Stimulated activated CD4-positive, alpha-beta T cell treated with anti-CD3 and anti-CD28 coated beads, Interleukin-1b, Interleukin-23, amount 100 ng/mL, for 4 hours (primary cell): ENCODE results near the gene LCN12.

Source experiments
- DNase-seq, 2 donors: peaks; one replicate each; pipeline ENCODE4 v3.0.0-alpha.2; 2020; ENCODE audit warnings: low read depth in 2 of 2

Gene LCN12

GRCh38 chr9:136951541-136952320 lies at the start of gene LCN12:
Gene LCN12 (plus strand): TSS chr9:136952273. CDS start chr9:136952328, 55 bp downstream.
- no peak for DNase-seq

- DNase-seq, result no peak
These were observed 49.0 kb upstream of the LCN12 start for GRCh38 chr9:136903041-136903554.

GRCh38 chr9:136906266-136906665 lies 45.8 kb upstream of the LCN12 start:
- no peak for DNase-seq

GRCh38 chr9:136907011-136907914 lies 44.8 kb upstream of the LCN12 start:
- no peak for DNase-seq

- no peak for DNase-seq
These were observed 41.7 kb upstream of the LCN12 start for GRCh38 chr9:136910197-136910900.

GRCh38 chr9:136910901-136911245 lies 41.2 kb upstream of the LCN12 start:
- no peak for DNase-seq

GRCh38 chr9:136913701-136914438 lies 38.2 kb upstream of the LCN12 start:
- no peak for DNase-seq

- no peak for DNase-seq
These were observed 36.3 kb upstream of the LCN12 start for GRCh38 chr9:136915632-136916329.

GRCh38 chr9:136916330-136917184 lies 35.5 kb upstream of the LCN12 start:
- DNase-seq, result no peak

- DNase-seq, result no peak
These were observed 34.2 kb upstream of the LCN12 start for GRCh38 chr9:136917902-136918301.

GRCh38 chr9:136920069-136920468 lies 32.0 kb upstream of the LCN12 start:
- no peak for DNase-seq

- DNase-seq, result no peak
These were observed 31.3 kb upstream of the LCN12 start for GRCh38 chr9:136920734-136921231.

GRCh38 chr9:136921307-136921706 lies 30.8 kb upstream of the LCN12 start:
- no peak for DNase-seq

GRCh38 chr9:136921718-136922117 lies 30.4 kb upstream of the LCN12 start:
- DNase-seq, result no peak

GRCh38 chr9:136922540-136922939 lies 29.5 kb upstream of the LCN12 start:
- no peak for DNase-seq

- no peak for DNase-seq
These were observed 28.2 kb upstream of the LCN12 start for GRCh38 chr9:136923881-136924280.

GRCh38 chr9:136925414-136926153 lies 26.5 kb upstream of the LCN12 start:
- DNase-seq, result no peak

- no peak for DNase-seq
These were observed 25.8 kb upstream of the LCN12 start for GRCh38 chr9:136926154-136926704.

- DNase-seq, result no peak
These were observed 25.3 kb upstream of the LCN12 start for GRCh38 chr9:136926749-136927148.
